ENCODE results near the gene FHOD1. TPM values are rescaled to one million over a fixed set of nuclear protein-coding genes. Genes with fewer than 3 reads are reported as not detected.

FHOD1 gene
- polyA plus RNA-seq, 4 donors: 12.4 to 19.7 (median 15.8) TPM

GRCh38 chr16:67279296-67280089, 32.2 kb upstream of the FHOD1 start, which contains the start of gene PLEKHG4:
Gene PLEKHG4 (plus strand): TSS chr16:67279532. CDS start chr16:67280045, 513 bp downstream.
- FAIRE-seq: no peak
- Histone ChIP-seq H3K4me3 (ENCODE audit: low read depth in 1 of 3, low read length in 3 of 3) (peak within 1 kb of the TSS; percentile 51 to 66 (median 57)), H3K27me3 (ENCODE audit: control insufficient read depth in 3 of 3, insufficient read depth in 3 of 3, low read length in 3 of 3) (no peaks in the 10 kb centered on the region), H3K36me3 (ENCODE audit: control insufficient read depth in 3 of 3, insufficient read depth in 2 of 3, low read depth in 1 of 3, low read length in 3 of 3) (peaks cover 0 to 37% (median 0%) of the 10 kb centered on the region in 3 donors), H3K27ac (ENCODE audit: low read depth in 1 of 3, low read length in 2 of 3) (peak within 1 kb of the TSS in 1 of 3 donors; percentile 11), H3K9me3 (ENCODE audit: control insufficient read depth in 2 of 2, insufficient read depth in 1 of 2, low read depth in 1 of 2, low read length in 1 of 2) (no peaks in the 10 kb centered on the region), H3K4me1 (ENCODE audit: control insufficient read depth in 3 of 3, insufficient read depth in 2 of 3, low read depth in 1 of 3, low read length in 2 of 3) (peaks cover 0 to 10% (median 4%) of the 10 kb centered on the region in 3 donors)
- 25 to 34% (median 26%) methylated on average over 42 to 83 of the region's 83 CpGs for WGBS, 3 donors
- peak; percentile 76 to 90 for DNase-seq

GRCh38 chr16:67278773-67279295, 31.6 kb upstream of the FHOD1 start:
- H3K4me1 ChIP-seq (ENCODE audit: control insufficient read depth in 3 of 3, insufficient read depth in 2 of 3, low read depth in 1 of 3, low read length in 2 of 3): peaks cover 0 to 10% (median 4%) of the 10 kb centered on the region in 3 donors
- H3K27me3 ChIP-seq (ENCODE audit: control insufficient read depth in 3 of 3, insufficient read depth in 3 of 3, low read length in 3 of 3): no peaks in the 10 kb centered on the region
- peak in 1 of 2 donors; percentile 34 for DNase-seq
- H3K9me3 ChIP-seq (ENCODE audit: control insufficient read depth in 2 of 2, insufficient read depth in 1 of 2, low read depth in 1 of 2, low read length in 1 of 2): no peaks in the 10 kb centered on the region
- peaks cover 0 to 32% (median 0%) of the 10 kb centered on the region in 3 donors for H3K36me3 ChIP-seq (ENCODE audit: control insufficient read depth in 3 of 3, insufficient read depth in 2 of 3, low read depth in 1 of 3, low read length in 3 of 3)
- 1 to 2% (median 1%) methylated on average over 19 to 42 of the region's 42 CpGs for WGBS, 3 donors
- H3K27ac ChIP-seq (ENCODE audit: low read depth in 1 of 3, low read length in 2 of 3): peak overlapping the region in 1 of 3 donors; percentile 11
- no peak for FAIRE-seq
- peak overlapping the region; percentile 51 to 66 (median 57) for H3K4me3 ChIP-seq (ENCODE audit: low read depth in 1 of 3, low read length in 3 of 3)

GRCh38 chr16:67277999-67278772, 30.9 kb upstream of the FHOD1 start:
- Histone ChIP-seq H3K4me1 (ENCODE audit: control insufficient read depth in 3 of 3, insufficient read depth in 2 of 3, low read depth in 1 of 3, low read length in 2 of 3) (peaks cover 0 to 10% (median 4%) of the 10 kb centered on the region in 3 donors), H3K4me3 (ENCODE audit: low read depth in 1 of 3, low read length in 3 of 3) (peak overlapping the region in 2 of 3 donors; percentile 51 to 57), H3K27me3 (ENCODE audit: control insufficient read depth in 3 of 3, insufficient read depth in 3 of 3, low read length in 3 of 3) (no peaks in the 10 kb centered on the region), H3K27ac (ENCODE audit: low read depth in 1 of 3, low read length in 2 of 3) (peak overlapping the region in 1 of 3 donors; percentile 24), H3K36me3 (ENCODE audit: control insufficient read depth in 3 of 3, insufficient read depth in 2 of 3, low read depth in 1 of 3, low read length in 3 of 3) (peaks cover 0 to 32% (median 0%) of the 10 kb centered on the region in 3 donors), H3K9me3 (ENCODE audit: control insufficient read depth in 2 of 2, insufficient read depth in 1 of 2, low read depth in 1 of 2, low read length in 1 of 2) (no peaks in the 10 kb centered on the region)
- DNase-seq: peak in 1 of 2 donors; percentile 34
- FAIRE-seq: no peak
- 43 to 59% (median 43%) methylated on average over 13 of the region's 13 CpGs for WGBS, 3 donors

- no peak for FAIRE-seq
These were observed 30.2 kb upstream of the FHOD1 start for GRCh38 chr16:67277294-67277998.

GRCh38 chr16:67275321-67275720, 28.0 kb upstream of the FHOD1 start:
- DNase-seq (no peak), FAIRE-seq (no peak)
- Histone ChIP-seq H3K9me3 (ENCODE audit: control insufficient read depth in 2 of 2, insufficient read depth in 1 of 2, low read depth in 1 of 2, low read length in 1 of 2) (no peaks in the 10 kb centered on the region), H3K36me3 (ENCODE audit: control insufficient read depth in 3 of 3, insufficient read depth in 2 of 3, low read depth in 1 of 3, low read length in 3 of 3) (peaks cover 0 to 21% (median 0%) of the 10 kb centered on the region in 3 donors), H3K27me3 (ENCODE audit: control insufficient read depth in 3 of 3, insufficient read depth in 3 of 3, low read length in 3 of 3) (no peaks in the 10 kb centered on the region), H3K27ac (ENCODE audit: low read depth in 1 of 3, low read length in 2 of 3) (no peak overlapping the region), H3K4me3 (ENCODE audit: low read depth in 1 of 3, low read length in 3 of 3) (no peak overlapping the region), H3K4me1 (ENCODE audit: control insufficient read depth in 3 of 3, insufficient read depth in 2 of 3, low read depth in 1 of 3, low read length in 2 of 3) (peaks cover 0 to 10% (median 4%) of the 10 kb centered on the region in 3 donors)
- WGBS, 3 donors: 58 to 79% (median 74%) methylated on average over 2 of the region's 2 CpGs

More at GRCh38 chr16:67277294-67277998, 30.2 kb upstream of the FHOD1 start:
- WGBS, 3 donors: 85 to 93% (median 89%) methylated on average over 4 of the region's 4 CpGs
- DNase-seq: peak in 1 of 2 donors; percentile 28
- Histone ChIP-seq H3K4me3 (ENCODE audit: low read depth in 1 of 3, low read length in 3 of 3) (no peak overlapping the region), H3K27ac (ENCODE audit: low read depth in 1 of 3, low read length in 2 of 3) (peak overlapping the region in 1 of 3 donors; percentile 24), H3K36me3 (ENCODE audit: control insufficient read depth in 3 of 3, insufficient read depth in 2 of 3, low read depth in 1 of 3, low read length in 3 of 3) (peaks cover 0 to 30% (median 0%) of the 10 kb centered on the region in 3 donors), H3K9me3 (ENCODE audit: control insufficient read depth in 2 of 2, insufficient read depth in 1 of 2, low read depth in 1 of 2, low read length in 1 of 2) (no peaks in the 10 kb centered on the region), H3K27me3 (ENCODE audit: control insufficient read depth in 3 of 3, insufficient read depth in 3 of 3, low read length in 3 of 3) (no peaks in the 10 kb centered on the region), H3K4me1 (ENCODE audit: control insufficient read depth in 3 of 3, insufficient read depth in 2 of 3, low read depth in 1 of 3, low read length in 2 of 3) (peaks cover 0 to 10% (median 4%) of the 10 kb centered on the region in 3 donors)

GRCh38 chr16:67271446-67271845, 24.2 kb upstream of the FHOD1 start:
- Histone ChIP-seq H3K36me3 (ENCODE audit: control insufficient read depth in 3 of 3, insufficient read depth in 2 of 3, low read depth in 1 of 3, low read length in 3 of 3) (peaks cover 0 to 7% (median 0%) of the 10 kb centered on the region in 3 donors), H3K27me3 (ENCODE audit: control insufficient read depth in 3 of 3, insufficient read depth in 3 of 3, low read length in 3 of 3) (no peaks in the 10 kb centered on the region), H3K4me3 (ENCODE audit: low read depth in 1 of 3, low read length in 3 of 3) (no peak overlapping the region), H3K9me3 (ENCODE audit: control insufficient read depth in 2 of 2, insufficient read depth in 1 of 2, low read depth in 1 of 2, low read length in 1 of 2) (no peaks in the 10 kb centered on the region), H3K4me1 (ENCODE audit: control insufficient read depth in 3 of 3, insufficient read depth in 2 of 3, low read depth in 1 of 3, low read length in 2 of 3) (peaks cover 0 to 10% (median 0%) of the 10 kb centered on the region in 3 donors), H3K27ac (ENCODE audit: low read depth in 1 of 3, low read length in 2 of 3) (no peak overlapping the region)
- WGBS, 3 donors: 86 to 91% (median 88%) methylated on average over 4 of the region's 4 CpGs
- DNase-seq: no peak
- FAIRE-seq: no peak

- no peak for DNase-seq
These were observed 23.7 kb upstream of the FHOD1 start for GRCh38 chr16:67270931-67271338.

More at GRCh38 chr16:67270931-67271338, 23.7 kb upstream of the FHOD1 start:
- FAIRE-seq: no peak
- H3K27me3 ChIP-seq (ENCODE audit: control insufficient read depth in 3 of 3, insufficient read depth in 3 of 3, low read length in 3 of 3): no peaks in the 10 kb centered on the region
- peaks cover 0 to 10% (median 0%) of the 10 kb centered on the region in 3 donors for H3K4me1 ChIP-seq (ENCODE audit: control insufficient read depth in 3 of 3, insufficient read depth in 2 of 3, low read depth in 1 of 3, low read length in 2 of 3)
- peaks cover 0 to 2% (median 0%) of the 10 kb centered on the region in 3 donors for H3K36me3 ChIP-seq (ENCODE audit: control insufficient read depth in 3 of 3, insufficient read depth in 2 of 3, low read depth in 1 of 3, low read length in 3 of 3)
- H3K9me3 ChIP-seq (ENCODE audit: control insufficient read depth in 2 of 2, insufficient read depth in 1 of 2, low read depth in 1 of 2, low read length in 1 of 2): no peaks in the 10 kb centered on the region
- WGBS, 3 donors: 69 to 84% (median 81%) methylated on average over 11 of the region's 11 CpGs
- no peak overlapping the region for H3K4me3 ChIP-seq (ENCODE audit: low read depth in 1 of 3, low read length in 3 of 3)
- no peak overlapping the region for H3K27ac ChIP-seq (ENCODE audit: low read depth in 1 of 3, low read length in 2 of 3)

Measured in small intestine (tissue), 7 donors.